HG02938 (cell line): Measurements from ENCODE around the gene SHC4.
"Not testable (repeated sequence)": the region's sequence is repeated elsewhere in the genome, so short reads cannot be mapped to it uniquely, and the experiment has no call there.

Experiments used
- ATAC-seq: cut with Tn5 transposase; IDR thresholded peaks from one replicate; pipeline ENCODE4 v1.9.1; 2021; ENCODE audit warnings: mild to moderate bottlenecking, moderate library complexity; ENCODE audit not compliant: unreplicated experiment

The SHC4 gene

GRCh38 chr15:48928877-48929538 lies 34.7 kb downstream of the SHC4 start:
- no peak for ATAC-seq

- no peak for ATAC-seq
Observed at GRCh38 chr15:48925714-48926223, 38.0 kb downstream of the SHC4 start.

GRCh38 chr15:48924528-48925393 lies 39.0 kb downstream of the SHC4 start:
- ATAC-seq: no peak

GRCh38 chr15:48922046-48922445 lies 41.7 kb downstream of the SHC4 start:
- ATAC-seq: no peak

- ATAC-seq: no peak
Observed at GRCh38 chr15:48916721-48917120, 47.0 kb downstream of the SHC4 start.

- ATAC-seq: no peak
Observed at GRCh38 chr15:48915861-48916260, 47.9 kb downstream of the SHC4 start.

- no peak for ATAC-seq
Observed at GRCh38 chr15:48914717-48915116, 49.0 kb downstream of the SHC4 start.

- no peak for ATAC-seq
Observed at GRCh38 chr15:48913141-48913540, 50.6 kb downstream of the SHC4 start.

GRCh38 chr15:48910554-48910953 lies 53.2 kb downstream of the SHC4 start:
- ATAC-seq: not testable (repeated sequence)

- not testable (repeated sequence) for ATAC-seq
Observed at GRCh38 chr15:48909313-48909712, 54.4 kb downstream of the SHC4 start.

- ATAC-seq: no peak
Observed at GRCh38 chr15:48905847-48906246, 57.9 kb downstream of the SHC4 start.

- no peak for ATAC-seq
Observed at GRCh38 chr15:48905216-48905615, 58.5 kb downstream of the SHC4 start.

- no peak for ATAC-seq
Observed at GRCh38 chr15:48904758-48905157, 59.0 kb downstream of the SHC4 start.

- no peak for ATAC-seq
Observed at GRCh38 chr15:48899793-48900192, 63.9 kb downstream of the SHC4 start.

GRCh38 chr15:48898446-48898845 lies 65.3 kb downstream of the SHC4 start:
- no peak for ATAC-seq

GRCh38 chr15:48898032-48898431 lies 65.7 kb downstream of the SHC4 start:
- ATAC-seq: no peak

- no peak for ATAC-seq
Observed at GRCh38 chr15:48896869-48897814, 66.6 kb downstream of the SHC4 start.

- no peak for ATAC-seq
Observed at GRCh38 chr15:48893311-48893710, 70.4 kb downstream of the SHC4 start.

GRCh38 chr15:48891232-48891765 lies 72.4 kb downstream of the SHC4 start:
- ATAC-seq: no peak

GRCh38 chr15:48890375-48890972 lies 73.2 kb downstream of the SHC4 start:
- no peak for ATAC-seq
